CD14-positive monocyte (primary cell): ENCODE measurements around the gene SLC25A11. TPM values are rescaled to one million over a fixed set of nuclear protein-coding genes. Genes with fewer than 3 reads are reported as not detected.

Experiments used
- DNase-seq, 3 donors: peaks; one replicate each; pipeline ENCODE4 v3.0.0-alpha.2; 2011 to 2022
- H2AFZ ChIP-seq: 2 replicates; pipeline ENCODE4 v1.6.0; 2012; ENCODE audit warnings: mild to moderate bottlenecking, low read depth, low read length, inconsistent platforms; ENCODE audit not compliant: insufficient read depth, poor library complexity, severe bottlenecking
- H3K27ac ChIP-seq, 2 donors: 1 replicate in 1 of 2; 2 replicates in 1 of 2; pipeline ENCODE4 v1.5.1; 2012 to 2013; ENCODE audit warnings: low read length in 2 of 2, control low read depth in 1 of 2, inconsistent platforms in 1 of 2, low read depth in 1 of 2, mild to moderate bottlenecking in 1 of 2
- H3K27me3 ChIP-seq, 2 donors: one replicate each; pipeline versions ENCODE4 v1.6.0 to v1.6.1; 2011 to 2013; ENCODE audit warnings: low read length in 2 of 2; ENCODE audit not compliant: control insufficient read depth in 2 of 2, insufficient read depth in 2 of 2
- H3K36me3 ChIP-seq, 2 donors: replicated peaks in 1 of 2; 1 replicate in 1 of 2; 2 replicates in 1 of 2; pipeline versions ENCODE4 v1.5.1 to v1.6.1; 2012 to 2013; ENCODE audit warnings: low read length in 2 of 2, control low read depth in 1 of 2, inconsistent platforms in 1 of 2, mild to moderate bottlenecking in 1 of 2; ENCODE audit not compliant: insufficient read depth in 2 of 2, control insufficient read depth in 1 of 2
- H3K4me1 ChIP-seq, 2 donors: 1 replicate in 1 of 2; 2 replicates in 1 of 2; pipeline versions ENCODE4 v1.5.1 to v1.6.1; 2012 to 2013; ENCODE audit warnings: low read length in 2 of 2, control low read depth in 1 of 2, inconsistent platforms in 1 of 2, mild to moderate bottlenecking in 1 of 2, moderate library complexity in 1 of 2; ENCODE audit not compliant: insufficient read depth in 2 of 2, control insufficient read depth in 1 of 2
- H3K4me2 ChIP-seq: replicated peaks from 2 replicates; pipeline ENCODE3; 2012; ENCODE audit warnings: low read length, moderate library complexity, mild to moderate bottlenecking; ENCODE audit not compliant: poor library complexity, severe bottlenecking; ENCODE audit errors: extremely low read depth
- H3K4me3 ChIP-seq, 3 experiments: fragments of 200-600 bp in 1 of 3; sonication (generic) in 1 of 3; replicated peaks in 1 of 3; 1 replicate in 2 of 3; 2 replicates in 1 of 3; pipeline ENCODE4 v1.5.1; 2011 to 2013; ENCODE audit warnings: low read length in 3 of 3, mild to moderate bottlenecking in 3 of 3, control low read depth in 2 of 3, low read depth in 2 of 3, inconsistent platforms in 1 of 3, moderate library complexity in 1 of 3
- H3K79me2 ChIP-seq: 2 replicates; pipeline ENCODE4 v1.6.0; 2012; ENCODE audit warnings: mild to moderate bottlenecking, control low read depth, inconsistent platforms, low read length, moderate library complexity; ENCODE audit not compliant: insufficient read depth
- H3K9ac ChIP-seq: 2 replicates; pipeline ENCODE4 v1.6.0; 2017; ENCODE audit warnings: low read length, mild to moderate bottlenecking; ENCODE audit not compliant: insufficient read depth, poor library complexity, severe bottlenecking
- H3K9me3 ChIP-seq, 2 donors: replicated peaks in 1 of 2; 1 replicate in 1 of 2; 2 replicates in 1 of 2; pipeline versions ENCODE4 v1.5.1 to v1.6.1; 2012 to 2013; ENCODE audit warnings: low read length in 2 of 2, control low read depth in 1 of 2; ENCODE audit not compliant: control insufficient read depth in 1 of 2, insufficient read depth in 1 of 2
- H4K20me1 ChIP-seq: 2 replicates; pipeline ENCODE4 v1.6.0; 2012; ENCODE audit warnings: mild to moderate bottlenecking, low read length, control low read depth, moderate library complexity; ENCODE audit not compliant: insufficient read depth
- H3K27ac Mint-ChIP-seq, 7 donors: one replicate each; pipeline ENCODE4 v1.8.0; 2020; ENCODE audit warnings: mild to moderate bottlenecking in 7 of 7, mixed read lengths in 7 of 7, moderate library complexity in 6 of 7, inconsistent platforms in 2 of 7
- H3K27me3 Mint-ChIP-seq, 3 donors: one replicate each; pipeline ENCODE4 v1.8.0; 2021 to 2022; ENCODE audit warnings: low read depth in 3 of 3, mild to moderate bottlenecking in 3 of 3, mixed read lengths in 3 of 3, moderate library complexity in 3 of 3, inconsistent platforms in 1 of 3
- H3K36me3 Mint-ChIP-seq, 2 donors: one replicate each; pipeline ENCODE4 v1.8.0; 2020; ENCODE audit warnings: mixed read lengths in 2 of 2, inconsistent platforms in 1 of 2, mild to moderate bottlenecking in 1 of 2
- H3K4me1 Mint-ChIP-seq: one replicate; pipeline ENCODE4 v1.8.0; 2020; ENCODE audit warnings: mild to moderate bottlenecking, mixed read lengths
- H3K4me3 Mint-ChIP-seq, 2 donors: one replicate each; pipeline ENCODE4 v1.8.0; 2020; ENCODE audit warnings: mild to moderate bottlenecking in 2 of 2, mixed read lengths in 2 of 2, moderate library complexity in 1 of 2
- H3K9me3 Mint-ChIP-seq, 7 donors: one replicate each; pipeline ENCODE4 v1.8.0; 2020 to 2022; ENCODE audit warnings: mixed read lengths in 7 of 7, mild to moderate bottlenecking in 6 of 7, moderate library complexity in 6 of 7, inconsistent platforms in 2 of 7
- whole genome bisulfite sequencing: methylation state at CpG from one replicate; pipeline ENCODE4 v1.1.5; 2013; ENCODE audit warnings: missing lambda C conversion rate; ENCODE audit not compliant: insufficient coverage; 5-methylcytosine and 5-hydroxymethylcytosine counted together
- intact Hi-C, 2 donors: fragments of 100-400 bp; cut with micrococcal nuclease; formaldehyde crosslinking; loops; one replicate each; pipeline versions ENCODE4 v1.15.0 to v1.15.1; 2023
- polyA plus RNA-seq, 3 donors: library from polyadenylated mRNA; depleted of rRNA in 1 of 3; unstranded in 2 of 3; stranded (reverse) in 1 of 3; fragments of 300-500 nt in 2 of 3; fragments of >200 nt in 1 of 3; fragmentation: Illumina TruSeq in 2 of 3; gene quantifications; 1 replicate in 2 of 3; 2 replicates in 1 of 3; pipeline ENCODE4 v1.2.3, GENCODE V29; 2012 to 2021
- TF ChIP-seq, protein P1 (sequence below): fragments of 200-600 bp; IDR thresholded peaks from one replicate; pipeline ENCODE4 v1.8.0; 2022; ENCODE audit warnings: antibody characterized with exemption, mild to moderate bottlenecking

SLC25A11 gene
- polyA plus RNA-seq, 3 donors: 65.2 to 138 (median 111) TPM

GRCh38 chr17:4893721-4894560 is 45.9 kb downstream of the SLC25A11 start:
- Histone ChIP-seq H3K9me3 (no peaks in the 10 kb centered on the region), H2AFZ (no peak overlapping the region), H3K36me3 (peaks cover 76 to 84% of the 10 kb centered on the region in 2 donors), H3K9ac (no peak overlapping the region), H3K4me3 (no peak overlapping the region), H3K79me2 (no peaks in the 10 kb centered on the region), H3K27me3 (peaks cover 0 to 5% of the 10 kb centered on the region in 2 donors), H3K4me1 (peaks cover 5 to 7% of the 10 kb centered on the region in 2 donors), H3K27ac (no peak overlapping the region), H3K4me2 (no peak overlapping the region), H4K20me1 (peaks cover 4% of the 10 kb centered on the region)
- H3K4me3 Mint-ChIP-seq: no peak overlapping the region
- peak overlapping the region in 1 of 7 donors; percentile 24 for H3K27ac Mint-ChIP-seq
- peaks cover 7% of the 10 kb centered on the region for H3K4me1 Mint-ChIP-seq
- DNase-seq: peak in 1 of 3 donors; percentile 5
- 91% methylated on average over 26 of the region's 31 CpGs for WGBS
- H3K27me3 Mint-ChIP-seq: peaks cover 7 to 11% (median 9%) of the 10 kb centered on the region in 3 donors
- TF ChIP-seq, protein P1, sequence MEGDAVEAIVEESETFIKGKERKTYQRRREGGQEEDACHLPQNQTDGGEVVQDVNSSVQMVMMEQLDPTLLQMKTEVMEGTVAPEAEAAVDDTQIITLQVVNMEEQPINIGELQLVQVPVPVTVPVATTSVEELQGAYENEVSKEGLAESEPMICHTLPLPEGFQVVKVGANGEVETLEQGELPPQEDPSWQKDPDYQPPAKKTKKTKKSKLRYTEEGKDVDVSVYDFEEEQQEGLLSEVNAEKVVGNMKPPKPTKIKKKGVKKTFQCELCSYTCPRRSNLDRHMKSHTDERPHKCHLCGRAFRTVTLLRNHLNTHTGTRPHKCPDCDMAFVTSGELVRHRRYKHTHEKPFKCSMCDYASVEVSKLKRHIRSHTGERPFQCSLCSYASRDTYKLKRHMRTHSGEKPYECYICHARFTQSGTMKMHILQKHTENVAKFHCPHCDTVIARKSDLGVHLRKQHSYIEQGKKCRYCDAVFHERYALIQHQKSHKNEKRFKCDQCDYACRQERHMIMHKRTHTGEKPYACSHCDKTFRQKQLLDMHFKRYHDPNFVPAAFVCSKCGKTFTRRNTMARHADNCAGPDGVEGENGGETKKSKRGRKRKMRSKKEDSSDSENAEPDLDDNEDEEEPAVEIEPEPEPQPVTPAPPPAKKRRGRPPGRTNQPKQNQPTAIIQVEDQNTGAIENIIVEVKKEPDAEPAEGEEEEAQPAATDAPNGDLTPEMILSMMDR: no peak
- intact Hi-C loops: no loop called here
- peaks cover 74 to 89% of the 10 kb centered on the region in 2 donors for H3K36me3 Mint-ChIP-seq
- peaks cover 0 to 2% (median 0%) of the 10 kb centered on the region in 7 donors for H3K9me3 Mint-ChIP-seq

GRCh38 chr17:4893272-4893671 is 46.6 kb downstream of the SLC25A11 start:
- Histone ChIP-seq H3K4me1 (peaks cover 0 to under 1% of the 10 kb centered on the region in 2 donors), H3K27me3 (no peaks in the 10 kb centered on the region), H3K36me3 (peaks cover 77 to 85% of the 10 kb centered on the region in 2 donors), H3K9me3 (no peaks in the 10 kb centered on the region), H3K27ac (no peak overlapping the region), H4K20me1 (peaks cover 4% of the 10 kb centered on the region), H2AFZ (no peak overlapping the region), H3K9ac (no peak overlapping the region), H3K4me2 (no peak overlapping the region), H3K4me3 (no peak overlapping the region), H3K79me2 (no peaks in the 10 kb centered on the region)
- H3K4me1 Mint-ChIP-seq: peaks cover 2% of the 10 kb centered on the region
- H3K4me3 Mint-ChIP-seq: no peak overlapping the region
- peaks cover 0 to 2% (median 0%) of the 10 kb centered on the region in 7 donors for H3K9me3 Mint-ChIP-seq
- no peak overlapping the region for H3K27ac Mint-ChIP-seq
- 94% methylated on average over 8 of the region's 18 CpGs for WGBS
- intact Hi-C loops: no loop called here
- peaks cover 70 to 89% of the 10 kb centered on the region in 2 donors for H3K36me3 Mint-ChIP-seq
- peaks cover 3 to 5% (median 4%) of the 10 kb centered on the region in 3 donors for H3K27me3 Mint-ChIP-seq
- DNase-seq: no peak
- TF ChIP-seq, protein P1: no peak
